GM12892 (cell line): ENCODE results near the gene FBRSL1.

Experiments used
- POLR2A ChIP-seq: IDR thresholded peaks from 2 replicates; pipeline ENCODE4 v1.6.1; 2011; ENCODE audit warnings: low read depth, low read length, control low read depth
- POLR2AphosphoS5 ChIP-seq: IDR thresholded peaks from 2 replicates; pipeline ENCODE4 v1.6.1; 2011; ENCODE audit warnings: low read depth, low read length, control low read depth
- TAF1 ChIP-seq: IDR thresholded peaks from 2 replicates; pipeline ENCODE4 v1.6.1; 2011; ENCODE audit warnings: low read depth, mild to moderate bottlenecking, control low read depth, low read length, borderline replicate concordance

DNA sequence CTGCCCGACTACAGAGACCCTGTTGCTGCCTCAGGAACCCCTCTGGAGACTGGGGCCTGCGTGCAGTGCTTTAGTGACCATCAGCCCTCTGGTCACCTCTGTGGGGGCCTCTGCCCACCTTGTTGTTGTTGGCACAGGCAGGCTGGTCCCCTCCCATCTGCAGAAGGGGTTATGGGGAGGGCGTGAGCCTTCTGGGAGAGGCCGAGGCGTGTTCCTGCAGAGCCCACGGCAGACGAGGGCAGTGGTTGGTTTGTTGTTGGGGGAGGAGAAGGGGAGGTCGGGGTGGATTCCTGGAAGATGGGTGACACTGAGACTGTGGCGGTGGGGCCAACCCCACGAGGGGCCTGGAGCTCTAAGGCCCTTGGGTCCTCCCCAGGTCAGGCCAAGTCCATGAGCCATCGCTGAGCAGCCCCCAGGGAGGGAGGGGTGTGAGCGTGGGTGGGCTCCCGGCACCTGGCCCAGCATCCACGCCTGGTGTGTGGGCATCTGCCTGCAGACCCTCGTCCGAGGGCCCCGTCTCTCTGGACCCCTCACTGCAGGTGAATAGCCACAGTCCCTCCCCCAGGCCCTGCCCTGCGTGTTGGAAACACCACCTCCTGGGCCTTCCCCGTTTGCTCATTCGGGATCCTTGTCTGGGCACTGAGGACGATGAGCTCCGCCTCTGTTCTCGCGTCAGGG lies 23.6 kb downstream of the FBRSL1 start:
- TF ChIP-seq POLR2A (no peak), POLR2AphosphoS5 (no peak), TAF1 (no peak)
